Measurements from ENCODE around the gene KCNJ16. TPM values are rescaled to one million over a fixed set of nuclear protein-coding genes. Genes with fewer than 3 reads are reported as not detected.

KCNJ16 gene
- polyA plus RNA-seq, 2 of the 4 experiments (the other 2 are of a cell fraction), result 0.87 to 1.6 TPM

GRCh38 chr17:70031341-70031740 is 43.7 kb upstream of the KCNJ16 start:
- Histone ChIP-seq H3K4me1 (0 out of 3 replicates have a peak, but pooled peaks cover 3% of the 10 kb centered on the region), H3K9me3 (peaks cover 6% of the 10 kb centered on the region; the same call in 1 of the 3 replicates), H3K4me2 (no peak overlapping the region), H3K27ac (no peak overlapping the region), H3K4me3 (no peak overlapping the region)
- ATAC-seq (no peak), FAIRE-seq (peak; percentile 13), DNase-seq (ENCODE audit: low read depth in 1 of 2, low spot score in 1 of 2) (no peak)
- ChIA-PET POLR2A (no interaction called here), CTCF (interaction anchor here (1.7 to 1.9 kb wide), 2 partner anchors 10 to 17 kb away, joined by 4 to 6 read pairs; no protein-coding TSS in a partner anchor)
- TF ChIP-seq HOXA7 (CRISPR knock-in tag; IDR thresholded peaks at IDR 0.05), result no peak
- no peak for TF ChIP-seq PHF8 (IDR thresholded peaks at IDR 0.05; ENCODE audit: borderline replicate concordance, low read depth)
- TF ChIP-seq, protein P1, sequence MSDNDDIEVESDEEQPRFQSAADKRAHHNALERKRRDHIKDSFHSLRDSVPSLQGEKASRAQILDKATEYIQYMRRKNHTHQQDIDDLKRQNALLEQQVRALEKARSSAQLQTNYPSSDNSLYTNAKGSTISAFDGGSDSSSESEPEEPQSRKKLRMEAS (IDR thresholded peaks at IDR 0.05), result no peak
- TF ChIP-seq SREBF2 (IDR thresholded peaks at IDR 0.05), result no peak
- no peak for TF ChIP-seq FOXS1 (CRISPR knock-in tag; IDR thresholded peaks at IDR 0.05)
- no peak for TF ChIP-seq NR3C1 (IDR thresholded peaks at IDR 0.05)
- TF ChIP-seq REST (IDR thresholded peaks at IDR 0.05), result no peak
- no peak for TF ChIP-seq HDAC2 (IDR thresholded peaks at IDR 0.05)
- no peak for TF ChIP-seq TFCP2L1 (CRISPR knock-in tag; IDR thresholded peaks at IDR 0.05)
- no peak for TF ChIP-seq HMGXB4 (CRISPR knock-in tag; IDR thresholded peaks at IDR 0.05; ENCODE audit: borderline replicate concordance)
- TF ChIP-seq ZC3H11A (IDR thresholded peaks at IDR 0.05), result no peak
- no peak for TF ChIP-seq RARB (CRISPR knock-in tag; IDR thresholded peaks at IDR 0.05)
- TF ChIP-seq HEYL (CRISPR knock-in tag; IDR thresholded peaks at IDR 0.05), result no peak
- no peak for TF ChIP-seq BHLHE40 (IDR thresholded peaks at IDR 0.05; ENCODE audit: low read depth, low read length)
- no peak for TF ChIP-seq KDM1A (IDR thresholded peaks at IDR 0.05; ENCODE audit: low read depth)
- TF ChIP-seq TP53 (CRISPR knock-in tag; IDR thresholded peaks at IDR 0.05), result no peak

DNA sequence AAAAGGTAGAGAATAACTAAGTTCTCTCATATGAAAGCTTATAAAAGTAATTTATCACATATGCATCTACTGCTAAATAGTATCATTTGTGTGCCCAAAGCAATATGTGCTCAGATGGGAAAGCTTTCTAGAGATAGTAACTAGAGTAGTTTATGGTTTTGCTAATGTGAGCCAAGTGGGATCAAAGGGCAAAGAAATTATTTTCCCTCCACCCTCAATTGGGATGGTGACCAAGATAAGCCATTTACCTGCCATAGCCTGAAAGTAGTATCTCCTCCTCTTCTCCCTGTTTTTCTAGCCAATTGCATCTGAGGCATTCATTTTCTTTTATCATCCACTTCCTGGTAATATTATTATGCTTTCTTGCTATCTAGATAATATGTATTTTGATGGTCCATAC is 41.9 kb upstream of the KCNJ16 start:
- 0 out of 3 replicates have a peak, but pooled peaks cover 3% of the 10 kb centered on the region for H3K4me1 ChIP-seq
- POLR2A ChIA-PET, result no interaction called here
- H3K4me2 ChIP-seq, result no peak overlapping the region
- TF ChIP-seq MAFK (IDR thresholded peaks at IDR 0.05; ENCODE audit: partially characterized antibody), result no peak
- TF ChIP-seq TFCP2L1 (CRISPR knock-in tag; IDR thresholded peaks at IDR 0.05), result no peak
- TF ChIP-seq POLR2A (IDR thresholded peaks at IDR 0.05; ENCODE audit: low read length), result no peak
- TF ChIP-seq E2F6 (IDR thresholded peaks at IDR 0.05; ENCODE audit: borderline replicate concordance, low read depth), result no peak
- TF ChIP-seq ZFP36 (IDR thresholded peaks at IDR 0.05; ENCODE audit: borderline replicate concordance, partially characterized antibody), result no peak
- TF ChIP-seq FOSL2 (IDR thresholded peaks at IDR 0.05), result no peak
- no peak for TF ChIP-seq FOSL2 (CRISPR knock-in tag; IDR thresholded peaks at IDR 0.05)
- TF ChIP-seq, protein P2, sequence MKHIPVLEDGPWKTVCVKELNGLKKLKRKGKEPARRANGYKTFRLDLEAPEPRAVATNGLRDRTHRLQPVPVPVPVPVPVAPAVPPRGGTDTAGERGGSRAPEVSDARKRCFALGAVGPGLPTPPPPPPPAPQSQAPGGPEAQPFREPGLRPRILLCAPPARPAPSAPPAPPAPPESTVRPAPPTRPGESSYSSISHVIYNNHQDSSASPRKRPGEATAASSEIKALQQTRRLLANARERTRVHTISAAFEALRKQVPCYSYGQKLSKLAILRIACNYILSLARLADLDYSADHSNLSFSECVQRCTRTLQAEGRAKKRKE (CRISPR knock-in tag; IDR thresholded peaks at IDR 0.05; ENCODE audit: low read depth), result no peak
- no peak for TF ChIP-seq FOXS1 (CRISPR knock-in tag; IDR thresholded peaks at IDR 0.05)
- no peak for TF ChIP-seq JUNB (IDR thresholded peaks at IDR 0.05)
- no peak overlapping the region for H3K4me3 ChIP-seq
- FAIRE-seq (no peak), ATAC-seq (no peak), DNase-seq (ENCODE audit: low read depth in 1 of 2, low spot score in 1 of 2) (no peak)
- H3K27ac ChIP-seq, result no peak overlapping the region
- CTCF ChIA-PET, result no interaction called here
- peaks cover 6% of the 10 kb centered on the region; the same call in 1 of the 3 replicates for H3K9me3 ChIP-seq

All from A549 (cell line).